K562 (cell line): Measurements from ENCODE around the gene CCDC127. TPM values are rescaled to one million over a fixed set of nuclear protein-coding genes. Genes with fewer than 3 reads are reported as not detected.

ENCODE experiments used
- ATAC-seq: fragments of 200-7000 bp; cut with Tn5 transposase; 3 replicates; pipeline ENCODE4 v1.9.1; 2020; ENCODE audit warnings: moderate library complexity
- BruUV-seq: library from RNA; stranded (reverse); fragments of 400-500 nt; replicated peaks from 2 replicates; lab custom pipeline; 2021; lab: Mats Ljungman, UMichigan
- CTCF ChIA-PET: fragments of 300-600 bp; formaldehyde crosslinking; extraction: SDS; loops from one replicate; lab custom pipeline; 2021; ENCODE audit warnings: low intra/inter-chr PET ratio; lab: Yijun Ruan, JAX
- POLR2A ChIA-PET: fragments of 300-600, 350-650 bp; sonication (Branson Sonifier 250); formaldehyde crosslinking; extraction: SDS; loops from one replicate; lab custom pipeline; 2021; ENCODE audit warnings: antibody characterized with exemption, inconsistent platforms; lab: Yijun Ruan, JAX
- DNase-seq, 4 experiments: peaks; one replicate each; pipeline versions ENCODE4 v3.0.0 to v3.0.0-alpha.2; 2011 to 2018; ENCODE audit warnings: low spot score in 3 of 4, mixed read lengths in 3 of 4; ENCODE audit errors: extremely low read depth in 1 of 4
- FAIRE-seq: peaks from 2 replicates; lab custom pipeline; 2011; peaks lifted over from hg19 to GRCh38; lab: Jason Lieb, UNC
- H2AFZ ChIP-seq: 2 replicates; pipeline ENCODE4 v1.6.0; 2011; ENCODE audit warnings: low read depth, low read length, control low read depth, inconsistent platforms
- H3K27ac ChIP-seq: fragments of 200-600 bp; 3 replicates; pipeline ENCODE4 v1.8.0; 2011; ENCODE audit warnings: low read depth, mild to moderate bottlenecking, control low read depth, inconsistent platforms, low read length, moderate library complexity, mixed read lengths; ENCODE audit errors: extremely low read depth
- H3K27me3 ChIP-seq, 2 experiments: fragments of 300-600 bp in 1 of 2; 2 replicates in 1 of 2; 3 replicates in 1 of 2; pipeline versions ENCODE4 v1.6.0 to v1.8.0; 2011; ENCODE audit warnings: inconsistent platforms in 2 of 2, low read length in 2 of 2, mild to moderate bottlenecking in 1 of 2, mixed read lengths in 1 of 2, moderate library complexity in 1 of 2; ENCODE audit not compliant: control insufficient read depth in 2 of 2, insufficient read depth in 2 of 2
- H3K36me3 ChIP-seq: fragments of 300-600 bp; 3 replicates; pipeline ENCODE4 v1.8.0; 2011; ENCODE audit warnings: mild to moderate bottlenecking, low read length, inconsistent platforms; ENCODE audit not compliant: control insufficient read depth, insufficient read depth
- H3K4me1 ChIP-seq, 2 experiments: fragments of 200-600 bp in 1 of 2; replicated peaks in 1 of 2; 2 replicates in 1 of 2; 3 replicates in 1 of 2; pipeline versions ENCODE4 v1.5.1 to v1.8.0; 2011; ENCODE audit warnings: inconsistent platforms in 2 of 2, low read length in 2 of 2, mild to moderate bottlenecking in 1 of 2, mixed read lengths in 1 of 2, moderate library complexity in 1 of 2; ENCODE audit not compliant: control insufficient read depth in 2 of 2, insufficient read depth in 2 of 2
- H3K4me2 ChIP-seq: 2 replicates; pipeline ENCODE4 v1.6.1; 2011; ENCODE audit warnings: low read length, control low read depth, inconsistent platforms, mixed read lengths; ENCODE audit not compliant: insufficient read depth
- H3K4me3 ChIP-seq: fragments of 200-600 bp; sonication (generic), shearing (Covaris generic); 2 replicates; pipeline ENCODE4 v1.5.1; 2016; ENCODE audit warnings: control low read depth, inconsistent platforms
- H3K79me2 ChIP-seq: fragments of 200-600 bp; 3 replicates; pipeline ENCODE4 v1.8.0; 2011; ENCODE audit warnings: low read length, inconsistent platforms; ENCODE audit not compliant: control insufficient read depth, insufficient read depth
- H3K9ac ChIP-seq, 2 experiments: 2 replicates each; pipeline versions ENCODE4 v1.6.0 to v1.6.1; 2011; ENCODE audit warnings: low read depth in 2 of 2, low read length in 2 of 2, control low read depth in 1 of 2, inconsistent platforms in 1 of 2, mild to moderate bottlenecking in 1 of 2, mixed read lengths in 1 of 2; ENCODE audit not compliant: insufficient read depth in 1 of 2
- H3K9me1 ChIP-seq: one replicate; pipeline ENCODE4 v1.6.0; 2011; ENCODE audit warnings: inconsistent platforms, mild to moderate bottlenecking, low read length, moderate library complexity; ENCODE audit not compliant: control insufficient read depth, insufficient read depth
- H3K9me3 ChIP-seq: replicated peaks from 2 replicates; pipeline ENCODE4 v1.5.1; 2011; ENCODE audit warnings: low read depth, low read length, inconsistent platforms; ENCODE audit not compliant: control insufficient read depth, insufficient read depth
- H4K20me1 ChIP-seq: replicated peaks from 2 replicates; pipeline ENCODE4 v1.6.1; 2011; ENCODE audit warnings: low read length, inconsistent platforms, mixed read lengths; ENCODE audit not compliant: control insufficient read depth, insufficient read depth
- BACH1 ChIP-seq: fragments of 200-800 bp; sonication (Bioruptor generic); IDR thresholded peaks from 2 replicates; pipeline ENCODE4 v1.6.1; 2016; ENCODE audit warnings: missing genetic modification characterization, missing compliant biosample characterization
- CBFA2T2 ChIP-seq: fragments of 450-650 bp; conservative IDR thresholded peaks from 2 replicates; pipeline ENCODE4 v1.6.1; 2017; ENCODE audit warnings: mild to moderate bottlenecking
- CREBBP ChIP-seq: IDR thresholded peaks from one replicate; pipeline ENCODE4 v1.6.1; 2012; ENCODE audit warnings: low read depth, mild to moderate bottlenecking, control low read depth, inconsistent platforms, low read length
- DMBX1 ChIP-seq: fragments of 250-450 bp; sonication (Bioruptor Pico); IDR thresholded peaks from 2 replicates; pipeline ENCODE4 v1.8.0; 2022; ENCODE audit warnings: inconsistent platforms, mild to moderate bottlenecking, moderate library complexity, borderline replicate concordance
- ETS2 ChIP-seq: IDR thresholded peaks from 2 replicates; pipeline ENCODE4 v1.6.1; 2016; ENCODE audit warnings: borderline replicate concordance, missing genetic modification characterization, mild to moderate bottlenecking, moderate library complexity, missing compliant biosample characterization; ENCODE audit not compliant: poor library complexity, severe bottlenecking
- HSF4 ChIP-seq: fragments of 250-450 bp; sonication (Bioruptor Pico); IDR thresholded peaks from 2 replicates; pipeline ENCODE4 v2.1.2; 2022; ENCODE audit warnings: mild to moderate bottlenecking, moderate library complexity, borderline replicate concordance
- IRF2 ChIP-seq: sonication (generic); formaldehyde crosslinking; IDR thresholded peaks from 2 replicates; pipeline ENCODE4 v1.8.1; 2022; ENCODE audit warnings: mild to moderate bottlenecking, missing genetic modification reagents
- MLX ChIP-seq, 2 experiments: fragments of 450-650 bp in 1 of 2; sonication (generic) in 1 of 2; formaldehyde crosslinking; conservative IDR thresholded peaks; 2 replicates each; pipeline versions ENCODE4 v1.4.0 to v1.8.1; 2020 to 2022; ENCODE audit warnings: mild to moderate bottlenecking in 1 of 2, missing genetic modification reagents in 1 of 2
- NR2F6 ChIP-seq: fragments of 450-650 bp; formaldehyde crosslinking; IDR thresholded peaks from 2 replicates; pipeline ENCODE4 v1.4.0; 2020; ENCODE audit warnings: mild to moderate bottlenecking
- SMARCE1 ChIP-seq: fragments of 450-650 bp; IDR thresholded peaks from 2 replicates; pipeline ENCODE4 v1.7.1; 2016; ENCODE audit warnings: mild to moderate bottlenecking
- SOX6 ChIP-seq: fragments of 450-650 bp; IDR thresholded peaks from 2 replicates; pipeline ENCODE4 v1.6.1; 2014; ENCODE audit warnings: mild to moderate bottlenecking
- SP2 ChIP-seq: IDR thresholded peaks from 2 replicates; pipeline ENCODE4 v1.6.1; 2011; ENCODE audit warnings: mild to moderate bottlenecking, low read depth, low read length, moderate library complexity; ENCODE audit not compliant: poor library complexity, severe bottlenecking; ENCODE audit errors: extremely low read depth
- VEZF1 ChIP-seq: fragments of 200-800 bp; sonication (Bioruptor generic); IDR thresholded peaks from 2 replicates; pipeline ENCODE4 v1.6.1; 2017; ENCODE audit warnings: missing genetic modification characterization, missing compliant biosample characterization
- ZZZ3 ChIP-seq: fragments of 450-650 bp; IDR thresholded peaks from 2 replicates; pipeline ENCODE4 v1.6.1; 2016; ENCODE audit warnings: antibody characterized with exemption, mild to moderate bottlenecking, moderate library complexity
- WGBS: fragments of 100-300 bp; shearing (Covaris generic); methylation state at CpG from one replicate; pipeline ENCODE4 v1.1.6; 2016; ENCODE audit warnings: low coverage, mixed read lengths; ENCODE audit not compliant: insufficient coverage; ENCODE audit errors: missing lambda C conversion rate; 5-methylcytosine and 5-hydroxymethylcytosine counted together
- in situ Hi-C: fragments of 300-500 bp; cut with MboI; formaldehyde crosslinking; loops from 4 replicates; pipeline ENCODE4 v1.15.0; 2018; ENCODE audit warnings: inconsistent platforms, mixed read lengths
- intact Hi-C: fragments of 100-400 bp; cut with micrococcal nuclease; formaldehyde crosslinking; loops from 2 replicates; pipeline ENCODE4 v1.14.2; 2022
- polyA plus RNA-seq, 8 experiments: library from polyadenylated mRNA; depleted of rRNA in 4 of 8; stranded (reverse) in 5 of 8; unstranded in 3 of 8; fragments of >200 nt; fragmentation: Nextera tagmentation in 2 of 8; fragmentation: Illumina TruSeq in 1 of 8; extraction: Ambion mirVana in 2 of 8; extraction: Trizol in 1 of 8; gene quantifications; 2 replicates each; pipeline versions ENCODE4 v1.2.1 to v1.2.3, GENCODE V29; 2011 to 2014; ENCODE audit warnings: inconsistent platforms in 1 of 8, missing spikeins in 1 of 8
- total RNA-seq, 7 experiments: library from RNA; depleted of rRNA in 6 of 7; stranded (reverse); fragments of >200 nt in 6 of 7; fragmentation: Illumina TruSeq in 2 of 7; extraction: Trizol in 2 of 7; gene quantifications; 2 replicates each; pipeline versions ENCODE4 v1.2.1 to v1.2.3, GENCODE V29; 2011 to 2021; ENCODE audit warnings: low replicate concordance in 1 of 7
- TF ChIP-seq, protein P1 (sequence below): fragments of 450-650 bp; formaldehyde crosslinking; IDR thresholded peaks from 2 replicates; pipeline ENCODE4 v1.4.0; 2022; ENCODE audit warnings: mild to moderate bottlenecking, moderate library complexity
- TF ChIP-seq, protein P2 (sequence below): fragments of 250-450 bp; sonication (Bioruptor Pico); IDR thresholded peaks from 2 replicates; pipeline ENCODE4 v1.5.0; 2020; ENCODE audit warnings: mild to moderate bottlenecking, borderline replicate concordance
- TF ChIP-seq, protein P3 (sequence below): fragments of 450-650 bp; IDR thresholded peaks from one replicate; pipeline ENCODE4 v1.6.1; 2018; ENCODE audit warnings: mild to moderate bottlenecking, moderate library complexity; ENCODE audit not compliant: partially characterized antibody

The CCDC127 gene
- total and polyA plus RNA-seq, 9 of the 15 experiments (the other 6 are each of a cell fraction or from before 2014, with no cell fraction given): 2.7 to 4.5 (median 4.1) TPM

DNA sequence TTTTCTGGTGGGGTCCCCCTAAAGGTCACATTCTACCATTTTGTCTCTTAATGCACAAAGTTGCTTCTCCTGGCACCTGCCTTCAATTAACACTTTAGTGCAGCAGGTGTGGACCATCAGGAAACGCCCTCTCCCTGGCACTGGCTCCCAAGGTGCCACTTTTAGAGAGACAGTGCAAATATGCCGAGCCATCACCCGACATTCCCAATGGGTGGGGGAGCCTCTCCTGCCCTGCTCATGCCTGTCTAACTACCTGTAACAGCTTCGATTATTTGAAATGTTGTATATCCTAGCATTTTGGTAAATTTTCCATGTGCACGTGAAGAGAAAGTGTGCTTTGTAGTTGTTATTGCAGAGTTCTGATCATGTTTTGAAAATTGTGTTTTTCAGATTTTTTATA is 39.8 kb downstream of the CCDC127 start:
- peaks cover 17% of the 10 kb centered on the region for H4K20me1 ChIP-seq
- ATAC-seq: no peak
- intact Hi-C loops (no loop called here), in situ Hi-C loops (no loop called here)
- H3K9ac ChIP-seq: no peak overlapping the region
- H3K27ac ChIP-seq: no peak overlapping the region
- FAIRE-seq: no peak
- no peaks in the 10 kb centered on the region for H3K79me2 ChIP-seq
- H3K4me3 ChIP-seq: no peak overlapping the region
- no peaks in the 10 kb centered on the region for H3K9me3 ChIP-seq
- ChIA-PET POLR2A (no interaction called here), CTCF (no interaction called here)
- peaks cover 0 to 8% of the 10 kb centered on the region in 2 experiments; a peak in 1 of 5 replicates for H3K4me1 ChIP-seq
- no TSS peak for BruUV-seq
- H3K4me2 ChIP-seq: no peak overlapping the region
- no peaks in the 10 kb centered on the region for H3K9me1 ChIP-seq
- no peak overlapping the region for H2AFZ ChIP-seq
- no peak for DNase-seq
- H3K36me3 ChIP-seq: no peaks in the 10 kb centered on the region
- 2% methylated on average over 5 of the region's 5 CpGs for WGBS
- H3K27me3 ChIP-seq: peaks cover 75 to 80% of the 10 kb centered on the region in 2 experiments
- TF ChIP-seq BACH1 (tag) (no peak), ZZZ3 (no peak), NR2F6 (no peak), CBFA2T2 (no peak), DMBX1 (CRISPR knock-in tag) (no peak), SMARCE1 (no peak), SOX6 (no peak), MLX (CRISPR knock-in tag; conservative IDR thresholded peaks at IDR 0.05) (no peak), SP2 (no peak), CREBBP (no peak), VEZF1 (CRISPR knock-in tag) (no peak), ETS2 (tag) (no peak), IRF2 (no peak), HSF4 (CRISPR knock-in tag) (no peak)
- TF ChIP-seq, protein P1, sequence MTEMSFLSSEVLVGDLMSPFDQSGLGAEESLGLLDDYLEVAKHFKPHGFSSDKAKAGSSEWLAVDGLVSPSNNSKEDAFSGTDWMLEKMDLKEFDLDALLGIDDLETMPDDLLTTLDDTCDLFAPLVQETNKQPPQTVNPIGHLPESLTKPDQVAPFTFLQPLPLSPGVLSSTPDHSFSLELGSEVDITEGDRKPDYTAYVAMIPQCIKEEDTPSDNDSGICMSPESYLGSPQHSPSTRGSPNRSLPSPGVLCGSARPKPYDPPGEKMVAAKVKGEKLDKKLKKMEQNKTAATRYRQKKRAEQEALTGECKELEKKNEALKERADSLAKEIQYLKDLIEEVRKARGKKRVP (CRISPR knock-in tag): no peak
- TF ChIP-seq, protein P2, sequence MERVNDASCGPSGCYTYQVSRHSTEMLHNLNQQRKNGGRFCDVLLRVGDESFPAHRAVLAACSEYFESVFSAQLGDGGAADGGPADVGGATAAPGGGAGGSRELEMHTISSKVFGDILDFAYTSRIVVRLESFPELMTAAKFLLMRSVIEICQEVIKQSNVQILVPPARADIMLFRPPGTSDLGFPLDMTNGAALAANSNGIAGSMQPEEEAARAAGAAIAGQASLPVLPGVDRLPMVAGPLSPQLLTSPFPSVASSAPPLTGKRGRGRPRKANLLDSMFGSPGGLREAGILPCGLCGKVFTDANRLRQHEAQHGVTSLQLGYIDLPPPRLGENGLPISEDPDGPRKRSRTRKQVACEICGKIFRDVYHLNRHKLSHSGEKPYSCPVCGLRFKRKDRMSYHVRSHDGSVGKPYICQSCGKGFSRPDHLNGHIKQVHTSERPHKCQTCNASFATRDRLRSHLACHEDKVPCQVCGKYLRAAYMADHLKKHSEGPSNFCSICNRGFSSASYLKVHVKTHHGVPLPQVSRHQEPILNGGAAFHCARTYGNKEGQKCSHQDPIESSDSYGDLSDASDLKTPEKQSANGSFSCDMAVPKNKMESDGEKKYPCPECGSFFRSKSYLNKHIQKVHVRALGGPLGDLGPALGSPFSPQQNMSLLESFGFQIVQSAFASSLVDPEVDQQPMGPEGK (CRISPR knock-in tag): no peak
- TF ChIP-seq, protein P3, sequence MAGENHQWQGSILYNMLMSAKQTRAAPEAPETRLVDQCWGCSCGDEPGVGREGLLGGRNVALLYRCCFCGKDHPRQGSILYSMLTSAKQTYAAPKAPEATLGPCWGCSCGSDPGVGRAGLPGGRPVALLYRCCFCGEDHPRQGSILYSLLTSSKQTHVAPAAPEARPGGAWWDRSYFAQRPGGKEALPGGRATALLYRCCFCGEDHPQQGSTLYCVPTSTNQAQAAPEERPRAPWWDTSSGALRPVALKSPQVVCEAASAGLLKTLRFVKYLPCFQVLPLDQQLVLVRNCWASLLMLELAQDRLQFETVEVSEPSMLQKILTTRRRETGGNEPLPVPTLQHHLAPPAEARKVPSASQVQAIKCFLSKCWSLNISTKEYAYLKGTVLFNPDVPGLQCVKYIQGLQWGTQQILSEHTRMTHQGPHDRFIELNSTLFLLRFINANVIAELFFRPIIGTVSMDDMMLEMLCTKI: no peak
